Endothelial cell of umbilical vein (primary cell): Measurements from ENCODE around the gene STAT1. TPM values are rescaled to one million over a fixed set of nuclear protein-coding genes. Genes with fewer than 3 reads are reported as not detected.

Experiments used
- BruUV-seq: library from RNA; stranded (reverse); fragments of 400-500 nt; replicated peaks from 2 replicates; lab custom pipeline; 2021; lab: Mats Ljungman, UMichigan
- CTCF ChIA-PET: fragments of 300-600, 350-600 bp; sonication (Branson Sonifier 250); formaldehyde crosslinking; loops from one replicate; lab custom pipeline; 2021; ENCODE audit warnings: antibody characterized with exemption, inconsistent platforms; lab: Charles Lee
- POLR2A ChIA-PET: fragments of 300-600, 350-600 bp; sonication (Branson Sonifier 250); formaldehyde crosslinking; loops from one replicate; lab custom pipeline; 2021; ENCODE audit warnings: antibody characterized with exemption, inconsistent platforms; lab: Charles Lee
- DNase-seq: peaks from one replicate; pipeline ENCODE4 v3.0.0-alpha.2; 2011; ENCODE audit warnings: low read depth, low spot score
- FAIRE-seq: peaks from 2 replicates; lab custom pipeline; 2011; peaks lifted over from hg19 to GRCh38; lab: Jason Lieb, UNC
- H2AFZ ChIP-seq: 2 replicates; pipeline ENCODE4 v1.6.0; 2012; ENCODE audit warnings: low read depth, low read length, control low read depth, inconsistent platforms
- H3K27ac ChIP-seq: 2 replicates; pipeline ENCODE4 v1.5.1; 2011; ENCODE audit warnings: low read depth, mild to moderate bottlenecking, control low read depth, low read length, moderate library complexity; ENCODE audit not compliant: insufficient read depth
- H3K27me3 ChIP-seq, 2 experiments: 2 replicates each; pipeline versions ENCODE4 v1.6.0 to v1.6.1; 2011; ENCODE audit warnings: low read length in 2 of 2, mixed read lengths in 1 of 2; ENCODE audit not compliant: control insufficient read depth in 2 of 2, insufficient read depth in 2 of 2
- H3K36me3 ChIP-seq, 2 experiments: 2 replicates in 1 of 2; 3 replicates in 1 of 2; pipeline ENCODE4 v1.5.1; 2011; ENCODE audit warnings: low read length in 2 of 2, mild to moderate bottlenecking in 1 of 2, moderate library complexity in 1 of 2; ENCODE audit not compliant: control insufficient read depth in 2 of 2, insufficient read depth in 2 of 2; ENCODE audit errors: extremely low read depth in 1 of 2
- H3K4me1 ChIP-seq: 3 replicates; pipeline ENCODE4 v1.5.1; 2011; ENCODE audit warnings: mild to moderate bottlenecking, low read length; ENCODE audit not compliant: control insufficient read depth, insufficient read depth; ENCODE audit errors: extremely low read depth
- H3K4me2 ChIP-seq: 2 replicates; pipeline ENCODE4 v1.6.1; 2011; ENCODE audit warnings: low read length, control low read depth, mixed read lengths; ENCODE audit not compliant: insufficient read depth
- H3K4me3 ChIP-seq, 3 experiments: fragments of 200-600 bp in 1 of 3; sonication (generic), shearing (Covaris generic) in 1 of 3; replicated peaks in 1 of 3; 2 replicates each; pipeline ENCODE4 v1.5.1; 2011 to 2016; ENCODE audit warnings: control low read depth in 3 of 3, low read length in 3 of 3, mild to moderate bottlenecking in 2 of 3, inconsistent platforms in 1 of 3, low read depth in 1 of 3, moderate library complexity in 1 of 3; ENCODE audit not compliant: insufficient read depth in 1 of 3
- H3K79me2 ChIP-seq: 2 replicates; pipeline ENCODE4 v1.6.0; 2012; ENCODE audit warnings: low read length, inconsistent platforms; ENCODE audit not compliant: control insufficient read depth, insufficient read depth
- H3K9ac ChIP-seq: replicated peaks from 2 replicates; pipeline ENCODE3; 2011; ENCODE audit warnings: low read length, control low read depth; ENCODE audit not compliant: insufficient read depth; ENCODE audit errors: extremely low read depth
- H3K9me1 ChIP-seq: replicated peaks from 3 replicates; pipeline ENCODE4 v1.6.0; 2011; ENCODE audit warnings: mild to moderate bottlenecking, low read length; ENCODE audit not compliant: control insufficient read depth, insufficient read depth; ENCODE audit errors: extremely low read depth
- H3K9me3 ChIP-seq: replicated peaks from 2 replicates; pipeline ENCODE4 v1.5.1; 2012; ENCODE audit warnings: low read length, inconsistent platforms; ENCODE audit not compliant: control insufficient read depth, insufficient read depth
- H4K20me1 ChIP-seq: replicated peaks from 2 replicates; pipeline ENCODE3; 2011; ENCODE audit warnings: mild to moderate bottlenecking, low read length; ENCODE audit not compliant: control insufficient read depth, insufficient read depth; ENCODE audit errors: extremely low read depth
- CTCF ChIP-seq, 2 donors: IDR thresholded peaks; 1 replicate in 1 of 2; 2 replicates in 1 of 2; pipeline ENCODE4 v1.5.1; 2011; ENCODE audit warnings: low read length in 2 of 2, mild to moderate bottlenecking in 2 of 2, moderate library complexity in 2 of 2, control low read depth in 1 of 2, inconsistent platforms in 1 of 2, low read depth in 1 of 2; ENCODE audit not compliant: insufficient read depth in 1 of 2; ENCODE audit errors: extremely low read depth in 1 of 2
- EZH2 ChIP-seq: IDR thresholded peaks from 2 replicates; pipeline ENCODE4 v1.6.1; 2012; ENCODE audit warnings: borderline replicate concordance, low read depth, mild to moderate bottlenecking, moderate library complexity, low read length, inconsistent platforms; ENCODE audit not compliant: severe bottlenecking
- FOS ChIP-seq: IDR thresholded peaks from 2 replicates; pipeline ENCODE4 v1.6.1; 2011; ENCODE audit warnings: mild to moderate bottlenecking, low read length, moderate library complexity, borderline replicate concordance; ENCODE audit not compliant: insufficient read depth
- GATA2 ChIP-seq: IDR thresholded peaks from 2 replicates; pipeline ENCODE4 v1.7.0; 2011; ENCODE audit warnings: low read depth, mild to moderate bottlenecking, moderate library complexity, mixed read lengths, low read length; ENCODE audit not compliant: insufficient read length, insufficient read depth
- JUN ChIP-seq: IDR thresholded peaks from 2 replicates; pipeline ENCODE4 v1.6.1; 2011; ENCODE audit warnings: borderline replicate concordance, low read depth; ENCODE audit not compliant: insufficient read length, insufficient read depth
- MAX ChIP-seq: IDR thresholded peaks from 2 replicates; pipeline ENCODE4 v1.6.1; 2011; ENCODE audit not compliant: insufficient read depth, insufficient read length
- MYC ChIP-seq: IDR thresholded peaks from one replicate; pipeline ENCODE4 v1.6.1; 2011; ENCODE audit warnings: mild to moderate bottlenecking, low read depth, low read length
- POLR2A ChIP-seq: IDR thresholded peaks from 2 replicates; pipeline ENCODE4 v1.6.1; 2012; ENCODE audit warnings: low read depth, mild to moderate bottlenecking, control low read depth, low read length
- POLR2AphosphoS5 ChIP-seq: IDR thresholded peaks from 2 replicates; pipeline ENCODE4 v1.6.1; 2012; ENCODE audit warnings: low read depth, mild to moderate bottlenecking, control low read depth, low read length, moderate library complexity; ENCODE audit not compliant: insufficient read depth
- dilution Hi-C: fragments of 300-500 bp; cut with MboI; formaldehyde crosslinking; loops from one replicate; pipeline ENCODE4 v1.15.0; 2019; ENCODE audit warnings: low sequenced_read_pairs; ENCODE audit not compliant: extremely low pct_ligation_motif_present
- intact Hi-C: fragments of 100-400 bp; cut with micrococcal nuclease; formaldehyde crosslinking; loops from one replicate; pipeline ENCODE4 v1.10.0; 2022
- polyA plus RNA-seq, 4 experiments: library from polyadenylated mRNA; depleted of rRNA in 3 of 4; stranded (reverse) in 3 of 4; unstranded in 1 of 4; fragments of >200 nt; gene quantifications; 2 replicates each; pipeline versions ENCODE4 v1.2.1 to v1.2.3, GENCODE V29; 2011 to 2012; ENCODE audit warnings: missing spikeins in 1 of 4
- total RNA-seq: library from RNA; stranded (reverse); gene quantifications from 2 replicates; pipeline ENCODE4 v1.2.3, GENCODE V29; 2021

Gene STAT1
- total and polyA plus RNA-seq, 2 donors (not counting 3 experiments of a cell fraction or from before 2014, with no cell fraction given), result 64.2 to 67.6 TPM

- BruUV-seq, result no TSS peak
- Histone ChIP-seq H3K9me3 (no peaks in the 10 kb centered on the region), H3K9ac (no peak overlapping the region), H3K4me3 (no peak overlapping the region), H3K27me3 (no peaks in the 10 kb centered on the region), H2AFZ (no peak overlapping the region), H3K4me1 (no peaks in the 10 kb centered on the region), H4K20me1 (no peaks in the 10 kb centered on the region), H3K27ac (no peak overlapping the region), H3K4me2 (no peak overlapping the region), H3K79me2 (peaks cover 2% of the 10 kb centered on the region), H3K9me1 (no peaks in the 10 kb centered on the region), H3K36me3 (peaks cover 10 to 23% of the 10 kb centered on the region in 2 experiments)
- CTCF ChIA-PET, result interaction anchor here (1.3 kb wide), 1 partner anchor 35 kb away, joined by 4 read pairs; no protein-coding TSS in a partner anchor
- POLR2A ChIA-PET, result no interaction called here
- DNase-seq, result no peak
- dilution Hi-C loops, result no loop called here
- intact Hi-C loops, result no loop called here
- FAIRE-seq, result no peak
- no peak for TF ChIP-seq GATA2
- no peak for TF ChIP-seq MAX
- TF ChIP-seq CTCF (IDR thresholded peaks at IDR 0.05; ENCODE audit: extremely low read depth in 1 of 2, insufficient read depth in 1 of 2, low read depth in 1 of 2, low read length in 2 of 2), result no peak
- TF ChIP-seq JUN, result no peak
- TF ChIP-seq POLR2AphosphoS5, result no peak
- TF ChIP-seq POLR2A, result no peak
- no peak for TF ChIP-seq FOS
- TF ChIP-seq MYC, result no peak
- no peak for TF ChIP-seq EZH2
Measured at GRCh38 chr2:190932514-190932913, 81.5 kb downstream of the STAT1 start.
